Measurements from ENCODE around the gene TMEM25.
"Not testable (repeated sequence)": the region's sequence is repeated elsewhere in the genome, so short reads cannot be mapped to it uniquely, and the experiment has no call there.

The TMEM25 gene

DNA sequence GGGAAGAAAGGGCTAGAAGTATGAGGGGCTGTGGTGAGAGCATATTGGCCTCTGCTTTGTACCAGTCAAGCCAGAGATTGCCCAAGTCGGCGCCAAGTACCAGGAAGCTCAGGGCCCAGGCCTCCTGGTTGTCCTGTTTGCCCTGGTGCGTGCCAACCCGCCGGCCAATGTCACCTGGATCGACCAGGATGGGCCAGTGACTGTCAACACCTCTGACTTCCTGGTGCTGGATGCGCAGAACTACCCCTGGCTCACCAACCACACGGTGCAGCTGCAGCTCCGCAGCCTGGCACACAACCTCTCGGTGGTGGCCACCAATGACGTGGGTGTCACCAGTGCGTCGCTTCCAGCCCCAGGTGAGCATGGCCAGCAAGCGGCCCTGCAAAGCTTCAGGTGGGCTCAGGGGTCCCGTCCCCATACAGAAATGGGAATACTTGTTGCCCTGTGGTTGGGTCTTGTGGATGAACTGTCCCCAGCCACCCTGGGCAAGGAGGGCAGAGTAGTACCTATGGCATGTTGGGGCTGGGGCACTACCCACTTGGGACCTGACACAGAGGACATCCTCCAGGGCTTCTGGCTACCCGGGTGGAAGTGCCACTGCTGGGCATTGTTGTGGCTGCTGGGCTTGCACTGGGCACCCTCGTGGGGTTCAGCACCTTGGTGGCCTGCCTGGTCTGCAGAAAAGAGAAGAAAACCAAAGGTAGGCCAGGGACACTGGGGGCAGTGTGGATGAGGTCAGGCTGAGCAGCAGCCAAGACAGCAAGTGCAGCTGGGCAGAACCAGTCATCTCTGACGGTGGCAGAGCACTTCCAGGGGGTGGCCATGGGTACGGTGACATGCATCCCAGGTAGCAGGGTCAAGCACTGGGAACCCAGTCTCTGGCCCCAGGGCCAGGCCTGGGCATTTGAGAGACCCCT is 2.1 kb downstream of the TMEM25 start:
- DNase-seq, result no peak

DNA sequence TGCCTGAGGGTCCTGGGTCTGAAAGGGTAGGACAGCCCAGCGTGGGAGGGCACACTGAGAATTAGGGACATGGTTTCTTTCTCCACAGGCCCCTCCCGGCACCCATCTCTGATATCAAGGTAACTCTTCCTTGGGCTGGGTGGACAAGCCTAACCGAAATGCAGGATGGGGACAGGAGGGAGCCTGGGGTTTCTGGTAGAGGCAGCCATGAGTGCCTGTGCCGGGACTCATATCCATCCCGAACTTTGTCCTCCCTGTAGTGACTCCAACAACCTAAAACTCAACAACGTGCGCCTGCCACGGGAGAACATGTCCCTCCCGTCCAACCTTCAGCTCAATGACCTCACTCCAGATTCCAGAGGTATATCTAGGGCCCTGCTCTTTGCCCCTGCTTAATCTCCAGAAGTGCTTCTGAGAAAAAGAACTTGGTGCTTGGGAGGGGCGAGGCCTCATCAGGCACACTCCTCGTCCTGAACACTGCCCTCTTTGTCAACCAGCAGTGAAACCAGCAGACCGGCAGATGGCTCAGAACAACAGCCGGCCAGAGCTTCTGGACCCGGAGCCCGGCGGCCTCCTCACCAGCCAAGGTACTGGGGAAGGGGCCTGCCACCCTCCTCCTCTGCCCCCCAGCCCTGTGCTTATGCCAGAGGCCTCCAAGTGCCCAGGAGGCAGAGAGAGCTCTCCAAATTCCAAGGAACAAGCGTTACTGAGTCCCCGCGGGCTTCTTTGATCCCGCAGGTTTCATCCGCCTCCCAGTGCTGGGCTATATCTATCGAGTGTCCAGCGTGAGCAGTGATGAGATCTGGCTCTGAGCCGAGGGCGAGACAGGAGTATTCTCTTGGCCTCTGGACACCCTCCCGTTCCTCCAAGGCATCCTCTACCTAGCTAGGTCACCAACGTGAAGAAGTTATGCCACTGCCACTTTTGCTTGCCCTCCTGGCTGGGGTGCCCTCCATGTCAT is 3.1 kb downstream of the TMEM25 start:
- no peak for DNase-seq

DNA sequence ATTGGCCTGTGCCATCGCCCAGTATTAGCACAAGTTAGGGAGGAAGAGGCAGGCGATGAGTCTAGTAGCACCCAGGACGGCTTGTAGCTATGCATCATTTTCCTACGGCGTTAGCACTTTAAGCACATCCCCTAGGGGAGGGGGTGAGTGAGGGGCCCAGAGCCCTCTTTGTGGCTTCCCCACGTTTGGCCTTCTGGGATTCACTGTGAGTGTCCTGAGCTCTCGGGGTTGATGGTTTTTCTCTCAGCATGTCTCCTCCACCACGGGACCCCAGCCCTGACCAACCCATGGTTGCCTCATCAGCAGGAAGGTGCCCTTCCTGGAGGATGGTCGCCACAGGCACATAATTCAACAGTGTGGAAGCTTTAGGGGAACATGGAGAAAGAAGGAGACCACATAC is 4.3 kb downstream of the TMEM25 start:
- no peak for DNase-seq

DNA sequence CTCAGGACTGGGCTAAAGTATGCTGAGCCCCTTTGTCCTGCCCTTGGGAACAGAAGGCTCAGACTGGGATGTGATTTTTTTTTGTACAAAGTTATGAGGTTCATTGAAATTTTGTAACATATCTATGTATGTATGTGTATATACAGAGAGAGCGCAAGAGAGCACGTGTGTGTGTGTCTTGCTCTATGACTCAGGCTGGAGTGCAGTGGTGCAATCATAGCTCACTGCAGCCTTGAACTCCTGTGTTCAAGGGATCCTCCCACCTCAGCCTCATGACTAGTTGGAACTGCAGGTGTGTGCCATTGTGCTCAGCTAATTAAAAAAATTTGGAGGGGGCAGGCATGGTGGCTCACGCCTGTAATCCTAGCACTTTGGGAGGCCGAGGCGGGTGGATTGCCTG is 5.7 kb downstream of the TMEM25 start:
- DNase-seq, result no peak

DNA sequence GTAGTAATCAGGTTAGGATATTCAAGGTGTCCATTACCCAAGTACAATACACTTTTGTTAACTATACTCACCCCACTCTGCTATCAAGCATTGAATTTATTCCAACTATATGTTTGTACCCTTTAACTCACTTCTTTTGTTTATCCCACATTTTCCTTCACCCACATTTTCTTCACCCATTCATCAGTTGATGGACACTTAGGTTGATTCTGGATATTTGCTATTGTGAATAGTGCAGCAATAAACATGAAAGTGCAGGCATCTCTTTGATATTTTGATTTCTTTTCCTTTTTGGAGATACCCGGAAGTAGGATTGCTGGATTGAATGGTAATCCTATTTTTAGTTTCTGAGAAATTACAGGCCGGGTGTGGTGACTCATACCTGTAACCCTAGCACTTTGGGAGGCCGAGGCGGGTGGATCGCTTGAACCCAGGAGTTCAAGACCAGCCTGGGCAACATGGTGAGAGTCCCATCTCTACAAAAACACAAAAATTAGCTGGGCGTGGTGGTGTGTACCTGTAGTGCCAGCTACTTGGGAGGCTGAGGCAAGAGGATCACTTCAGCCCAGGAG is 6.5 kb downstream of the TMEM25 start:
- no peak for DNase-seq

DNA sequence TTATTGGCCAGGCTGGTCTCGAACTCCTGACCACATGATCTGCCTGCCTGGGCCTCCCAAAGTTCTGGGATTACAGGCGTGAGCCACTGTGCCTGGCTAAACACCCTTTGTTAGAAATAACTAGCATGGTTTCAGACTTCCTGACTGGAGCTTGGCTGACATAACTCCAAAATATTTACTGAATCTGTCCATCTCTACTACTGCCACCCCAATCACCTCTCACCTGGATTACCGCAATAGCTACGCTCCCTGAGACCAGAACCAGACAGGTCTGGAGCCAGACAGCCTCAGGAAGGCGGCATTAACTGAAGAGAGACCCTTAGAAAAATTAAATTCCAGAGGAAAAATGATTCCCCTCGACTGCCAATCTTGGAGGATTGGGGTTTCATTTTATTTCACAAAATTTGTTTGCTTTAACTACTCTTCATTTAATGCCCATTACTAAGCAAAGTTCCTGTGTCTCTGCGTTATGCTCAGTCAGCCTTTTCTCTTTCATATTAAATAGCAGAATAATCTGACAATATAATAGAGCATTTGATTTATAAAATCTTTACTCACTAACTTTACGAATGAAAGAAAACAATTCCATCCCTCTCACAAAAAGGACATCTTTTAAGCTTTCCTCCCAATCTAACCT is 13.1 kb downstream of the TMEM25 start:
- no peak for DNase-seq

DNA sequence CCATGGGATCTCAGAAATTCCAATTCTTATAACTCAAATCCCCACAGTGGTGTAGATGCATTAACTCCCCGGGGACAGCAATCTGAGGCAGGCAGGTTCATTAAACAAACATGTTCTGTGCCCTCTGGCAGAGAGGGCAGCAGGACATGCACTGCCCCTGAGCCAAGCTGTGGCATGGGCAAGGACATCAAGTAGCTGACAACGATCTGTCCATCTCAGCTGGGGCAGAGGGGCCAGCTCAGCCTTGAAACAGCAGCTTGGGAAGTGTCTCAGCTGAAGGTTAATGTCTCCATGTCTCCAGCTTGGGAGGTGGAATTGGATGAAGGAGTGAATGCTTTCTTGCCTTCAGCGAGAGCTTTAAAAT is 13.6 kb downstream of the TMEM25 start:
- no peak for DNase-seq

DNA sequence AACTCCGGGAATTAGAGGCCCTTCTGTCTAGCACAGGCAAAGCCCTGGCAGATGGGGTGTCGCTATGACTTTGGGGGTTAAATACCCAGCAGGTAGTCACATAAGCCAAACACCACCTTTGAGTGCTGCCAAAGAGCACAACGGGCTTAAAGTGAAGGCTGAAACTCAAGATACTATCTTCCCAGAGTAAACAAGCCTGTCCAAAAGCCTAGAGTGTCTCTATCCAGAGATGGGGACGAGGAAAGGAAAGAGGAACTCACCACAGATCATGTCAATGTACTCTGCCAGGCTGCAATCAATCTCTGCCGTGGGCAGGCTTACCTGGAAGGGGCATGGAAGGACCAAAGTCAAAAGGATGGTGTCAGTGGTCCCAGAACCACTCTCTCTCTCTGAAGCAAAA is 14.5 kb downstream of the TMEM25 start:
- DNase-seq, result no peak

DNA sequence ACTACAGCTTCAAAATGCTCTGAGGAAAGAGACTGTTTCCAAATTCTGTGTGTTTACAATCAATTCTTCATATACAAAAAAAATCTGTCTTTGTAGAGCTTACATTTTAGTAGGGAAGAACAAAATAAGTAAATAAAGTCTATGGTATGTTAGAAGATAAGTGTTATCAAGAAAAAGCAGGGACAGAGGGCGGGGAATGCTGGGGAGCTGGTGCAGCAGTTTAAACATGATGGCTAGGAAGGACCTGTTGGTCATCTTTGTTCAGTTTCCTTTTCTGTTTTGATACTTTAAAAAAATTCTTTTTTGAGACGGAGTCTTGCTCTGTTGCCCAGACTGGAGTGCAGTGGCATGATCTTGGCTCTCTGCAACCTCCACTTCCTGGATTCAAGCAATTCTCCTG is 16.1 kb downstream of the TMEM25 start:
- DNase-seq, result no peak

DNA sequence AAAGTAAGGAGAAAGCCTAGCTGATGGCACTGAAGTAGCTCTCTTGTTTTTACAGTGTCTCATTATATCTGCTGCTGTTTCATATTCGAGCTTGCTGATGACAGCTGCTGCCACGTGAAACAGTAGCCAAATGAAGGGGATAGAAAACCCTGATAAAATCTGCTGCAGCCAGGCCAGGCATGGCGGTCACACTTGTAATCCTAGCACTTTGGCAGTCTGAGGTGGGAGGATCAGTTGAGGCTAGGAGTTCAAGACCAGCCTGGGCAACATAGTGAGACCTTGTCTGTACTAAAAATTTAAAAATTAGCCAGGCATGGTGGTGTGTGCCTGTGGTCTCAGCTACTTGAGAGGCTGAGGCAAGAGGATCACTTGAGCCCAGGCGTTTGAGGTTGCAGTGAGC is 21.3 kb downstream of the TMEM25 start:
- no peak for DNase-seq

DNA sequence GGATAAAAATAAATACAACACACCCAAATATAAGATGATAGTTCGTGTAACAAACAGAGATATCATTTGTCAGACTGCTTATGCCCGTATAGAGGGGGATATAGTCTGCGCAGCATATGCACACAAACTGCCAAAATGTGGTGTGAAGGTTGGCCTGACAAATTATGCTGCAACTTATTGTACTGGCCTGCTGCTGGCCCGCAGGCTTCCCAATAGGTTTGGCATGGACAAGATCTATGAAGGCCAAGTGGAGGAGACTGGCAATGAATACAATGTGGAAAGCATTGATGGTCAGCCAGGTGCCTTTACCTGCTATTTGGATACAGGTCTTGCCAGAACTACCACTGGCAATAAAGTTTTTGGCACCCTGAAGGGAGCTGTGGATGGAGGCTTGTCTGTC is 29.8 kb downstream of the TMEM25 start:
- DNase-seq, result no peak

DNA sequence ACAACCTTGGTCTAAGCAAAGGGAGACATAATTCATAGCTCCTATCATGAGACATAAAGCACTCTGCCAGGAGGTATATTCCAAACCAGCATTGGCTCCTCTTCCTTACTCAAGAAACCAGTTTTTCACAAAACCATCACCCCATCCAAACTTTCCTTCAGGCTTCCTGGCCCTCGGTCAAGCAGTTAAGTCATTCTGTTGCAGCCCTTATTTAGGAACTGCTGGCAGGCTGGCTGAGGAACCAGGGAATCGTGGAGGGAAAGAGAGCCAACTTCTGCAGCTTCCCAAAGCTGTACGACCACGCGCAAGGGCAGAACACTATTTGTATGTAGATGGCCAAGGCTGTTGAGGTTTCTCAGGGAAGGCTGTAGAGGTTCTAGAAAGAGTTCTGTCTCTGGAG is 34.1 kb downstream of the TMEM25 start:
- DNase-seq, result no peak

DNA sequence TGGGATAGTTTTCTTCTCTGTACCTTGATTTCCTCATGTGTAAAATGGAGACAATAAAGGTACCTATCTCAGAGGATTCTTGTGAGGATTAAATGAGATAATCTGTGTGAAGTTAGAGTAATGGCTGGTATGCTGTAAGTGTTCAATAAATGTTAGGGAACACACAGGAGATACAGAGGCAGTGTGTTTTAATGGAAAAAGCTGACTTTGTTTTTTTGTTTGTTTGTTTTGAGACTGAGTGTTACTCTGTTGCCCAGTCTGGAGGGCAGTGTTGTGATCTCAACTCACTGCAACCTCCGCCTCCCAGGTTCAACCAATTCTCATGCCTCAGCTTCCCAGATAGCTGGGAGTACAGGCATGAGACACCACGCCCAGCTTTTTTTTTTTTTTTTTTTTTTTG is 38.7 kb downstream of the TMEM25 start:
- DNase-seq, result no peak

DNA sequence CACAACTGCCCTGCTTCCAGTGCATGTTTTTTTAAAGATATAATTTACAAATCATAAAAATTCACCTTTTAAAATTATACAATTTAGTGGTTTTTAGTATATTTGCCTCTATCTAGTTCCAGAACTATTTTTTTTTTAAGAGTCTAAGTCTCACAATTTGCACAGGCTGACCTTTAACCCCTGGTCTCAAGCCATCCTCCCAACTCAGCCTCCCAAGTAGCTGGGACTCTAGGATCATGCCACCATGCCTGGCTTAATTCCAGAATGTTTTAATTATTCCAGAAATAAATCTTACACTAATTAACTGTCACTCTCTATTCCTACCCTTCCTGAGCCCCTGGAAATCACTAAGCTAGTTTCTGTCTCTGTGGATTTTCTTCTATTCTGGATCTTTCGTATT is 39.8 kb downstream of the TMEM25 start:
- no peak for DNase-seq

DNA sequence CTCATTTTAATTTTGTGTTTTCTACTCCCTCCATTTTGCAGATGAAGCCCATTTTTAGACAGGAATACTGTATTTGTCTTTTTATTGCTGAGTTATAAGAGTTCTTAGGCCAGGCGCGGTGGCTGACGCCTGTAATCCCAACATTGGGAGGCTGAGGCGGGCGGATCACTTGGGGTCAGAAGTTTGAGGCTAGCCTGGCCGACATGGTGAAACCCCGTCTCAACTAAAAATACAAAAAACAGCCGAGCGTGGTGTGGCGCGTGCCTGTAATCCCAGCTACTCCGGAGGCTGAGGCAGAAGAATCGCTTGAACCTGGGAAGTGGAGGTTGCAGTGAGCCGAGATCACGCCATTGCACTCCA is 40.7 kb downstream of the TMEM25 start:
- not testable (repeated sequence) for DNase-seq

DNA sequence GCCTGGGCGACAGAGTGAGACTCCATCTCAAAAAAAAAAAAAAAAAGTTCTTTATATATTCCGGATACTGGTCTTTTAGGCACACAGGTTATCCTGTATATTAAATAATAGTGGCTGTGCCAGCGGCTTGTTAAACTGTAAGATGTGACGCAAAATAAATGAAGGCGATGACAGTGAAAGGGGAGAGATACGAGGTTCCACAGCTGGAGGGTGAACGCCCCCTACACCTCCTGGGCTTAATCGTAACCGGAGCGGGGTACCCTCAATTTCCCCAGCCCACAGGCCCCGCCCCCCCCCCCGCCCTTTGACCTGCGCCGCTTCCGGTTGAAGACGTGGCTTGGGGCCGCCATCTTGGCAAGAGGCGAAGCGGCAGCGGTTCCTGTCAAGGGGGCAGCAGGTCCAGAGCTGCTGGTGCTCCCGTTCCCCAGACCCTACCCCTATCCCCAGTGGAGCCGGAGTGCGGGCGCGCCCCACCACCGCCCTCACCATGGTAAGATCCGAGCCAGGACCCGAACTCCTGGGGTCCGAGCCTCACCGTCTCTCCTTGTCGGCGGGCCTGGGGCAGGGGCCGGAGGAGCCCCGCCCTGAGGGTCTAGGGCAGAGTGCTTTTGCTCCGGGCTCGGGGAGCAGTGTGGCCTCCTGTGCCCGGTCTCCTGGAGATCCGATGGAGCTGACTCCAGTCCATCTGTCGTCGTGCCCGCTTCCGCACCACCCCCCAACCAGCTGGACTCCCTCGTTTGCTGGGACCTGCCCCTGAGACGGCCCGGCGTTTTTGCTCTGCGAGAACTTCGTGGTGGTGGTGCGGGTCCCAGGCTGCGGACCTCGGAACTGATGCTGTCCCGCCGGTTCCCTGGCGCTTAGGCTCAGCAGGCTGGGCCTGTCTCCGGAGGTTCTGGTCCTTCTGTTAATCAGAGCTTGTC is 41.3 kb downstream of the TMEM25 start, which contains the start of gene ARCN1:
Gene ARCN1 (plus strand): TSS at position 349 of the 920 bp plus-strand sequence. CDS start 139 bp downstream, at position 488.
- no peak for DNase-seq

DNA sequence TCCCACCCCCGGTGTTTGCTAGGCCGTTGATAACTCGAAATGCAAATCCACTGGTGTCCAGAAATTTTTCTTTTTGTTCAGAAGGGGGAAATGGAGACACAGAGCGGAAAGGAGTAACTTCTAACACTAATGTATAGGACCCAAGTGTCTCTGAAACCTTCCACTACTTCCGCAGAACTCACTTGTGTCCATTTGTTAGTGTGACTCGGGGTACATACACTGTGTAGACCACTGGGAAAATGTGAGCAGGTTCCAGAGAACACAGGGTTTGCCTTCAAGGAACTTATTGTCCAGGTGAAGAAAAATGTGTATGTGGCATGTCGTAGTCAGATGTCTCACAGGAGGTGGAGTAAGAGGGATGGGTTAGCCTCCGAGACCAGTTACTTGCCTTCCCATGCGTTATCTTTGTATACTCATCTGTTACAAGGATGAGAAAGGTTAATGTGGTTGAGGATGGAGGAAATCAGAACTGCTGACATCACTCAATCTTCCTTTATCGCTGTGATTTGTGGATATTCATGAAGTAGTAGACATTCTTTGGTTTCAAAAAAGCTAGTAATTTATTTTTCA is 42.1 kb downstream of the TMEM25 start:
- no peak for DNase-seq

DNA sequence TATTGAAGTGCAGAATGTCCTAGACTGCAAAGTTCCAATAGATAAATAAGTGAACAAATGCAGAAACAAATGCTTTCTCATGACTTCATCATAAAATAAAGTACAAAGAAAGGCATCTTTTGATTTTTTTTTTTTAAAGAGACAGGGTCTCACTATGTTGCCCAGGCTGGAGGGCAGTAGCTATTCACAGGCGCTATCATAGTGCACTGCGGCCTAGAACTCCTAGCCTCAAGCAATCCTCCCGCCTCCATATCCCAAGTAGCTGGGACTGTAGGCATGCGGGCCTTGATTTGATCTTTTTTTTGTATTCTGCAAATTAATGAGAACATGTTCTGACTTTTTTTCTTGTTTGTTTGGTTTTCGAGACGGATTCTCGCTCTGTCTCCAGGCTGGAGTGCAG is 43.6 kb downstream of the TMEM25 start:
- no peak for DNase-seq

DNA sequence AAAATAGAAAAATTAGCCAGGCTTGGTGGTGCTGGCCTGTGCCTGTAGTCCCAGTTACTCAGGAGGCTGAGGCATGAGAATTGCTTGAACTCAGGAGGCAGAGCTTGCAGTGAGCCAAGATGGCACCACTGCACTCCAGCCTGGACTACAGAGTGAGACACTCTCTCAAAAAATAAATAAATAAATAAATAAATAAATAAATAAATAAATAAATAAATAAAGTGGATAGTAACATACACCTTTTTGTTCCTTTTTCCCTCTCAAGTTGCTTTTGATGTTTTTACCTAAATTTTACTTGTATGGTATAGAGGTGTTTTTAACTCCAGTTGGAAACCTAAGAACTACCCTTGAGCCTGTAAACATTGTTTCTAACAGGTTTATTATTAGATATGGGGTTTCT is 47.0 kb downstream of the TMEM25 start:
- DNase-seq, result not testable (repeated sequence)

DNA sequence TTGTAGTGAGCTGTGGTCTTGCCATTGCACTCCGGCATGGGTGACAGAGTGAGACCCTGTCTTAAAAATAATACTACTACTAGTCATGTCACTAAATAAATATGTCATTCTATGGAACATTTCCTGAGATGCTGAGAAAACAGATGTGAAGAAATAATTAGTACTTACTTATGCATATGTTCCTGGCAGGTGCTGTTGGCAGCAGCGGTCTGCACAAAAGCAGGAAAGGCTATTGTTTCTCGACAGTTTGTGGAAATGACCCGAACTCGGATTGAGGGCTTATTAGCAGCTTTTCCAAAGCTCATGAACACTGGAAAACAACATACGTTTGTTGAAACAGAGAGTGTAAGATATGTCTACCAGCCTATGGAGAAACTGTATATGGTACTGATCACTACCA is 50.1 kb downstream of the TMEM25 start:
- no peak for DNase-seq

All from NCI-H187 treated with DMSO at 0.1 percent for 48 hours (cell line).